Endothelial cell of umbilical vein (primary cell): ENCODE results near the gene MICAL3.

Source experiments
- MYC ChIP-seq: IDR thresholded peaks from one replicate; pipeline ENCODE4 v1.6.1; 2011; ENCODE audit warnings: mild to moderate bottlenecking, low read depth, low read length
- TF ChIP-seq, protein P1 (sequence below), 2 donors: IDR thresholded peaks; 1 replicate in 1 of 2; 2 replicates in 1 of 2; pipeline ENCODE4 v1.5.1; 2011; ENCODE audit warnings: low read length in 2 of 2, mild to moderate bottlenecking in 2 of 2, moderate library complexity in 2 of 2, control low read depth in 1 of 2, inconsistent platforms in 1 of 2, low read depth in 1 of 2; ENCODE audit not compliant: insufficient read depth in 1 of 2; ENCODE audit errors: extremely low read depth in 1 of 2

DNA sequence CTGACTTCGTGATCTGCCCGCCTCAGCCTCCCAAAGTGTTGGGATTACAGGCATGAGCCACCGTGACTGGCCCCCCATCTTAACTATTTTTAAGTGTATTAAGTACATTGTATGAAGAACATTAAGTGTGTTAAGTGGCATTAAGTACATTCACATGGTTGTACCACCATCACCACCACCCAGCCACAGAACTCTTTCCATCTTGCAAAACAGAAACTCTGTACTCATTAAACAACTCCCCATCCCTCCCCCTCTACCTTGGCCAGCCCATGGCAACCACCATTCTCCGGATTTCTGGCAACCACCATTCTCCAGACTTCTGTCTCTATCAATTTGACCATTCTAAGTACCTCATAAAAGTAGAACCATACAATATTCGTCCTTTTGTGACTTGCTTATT lies 35.6 kb upstream of the MICAL3 start:
- TF ChIP-seq, protein P1, sequence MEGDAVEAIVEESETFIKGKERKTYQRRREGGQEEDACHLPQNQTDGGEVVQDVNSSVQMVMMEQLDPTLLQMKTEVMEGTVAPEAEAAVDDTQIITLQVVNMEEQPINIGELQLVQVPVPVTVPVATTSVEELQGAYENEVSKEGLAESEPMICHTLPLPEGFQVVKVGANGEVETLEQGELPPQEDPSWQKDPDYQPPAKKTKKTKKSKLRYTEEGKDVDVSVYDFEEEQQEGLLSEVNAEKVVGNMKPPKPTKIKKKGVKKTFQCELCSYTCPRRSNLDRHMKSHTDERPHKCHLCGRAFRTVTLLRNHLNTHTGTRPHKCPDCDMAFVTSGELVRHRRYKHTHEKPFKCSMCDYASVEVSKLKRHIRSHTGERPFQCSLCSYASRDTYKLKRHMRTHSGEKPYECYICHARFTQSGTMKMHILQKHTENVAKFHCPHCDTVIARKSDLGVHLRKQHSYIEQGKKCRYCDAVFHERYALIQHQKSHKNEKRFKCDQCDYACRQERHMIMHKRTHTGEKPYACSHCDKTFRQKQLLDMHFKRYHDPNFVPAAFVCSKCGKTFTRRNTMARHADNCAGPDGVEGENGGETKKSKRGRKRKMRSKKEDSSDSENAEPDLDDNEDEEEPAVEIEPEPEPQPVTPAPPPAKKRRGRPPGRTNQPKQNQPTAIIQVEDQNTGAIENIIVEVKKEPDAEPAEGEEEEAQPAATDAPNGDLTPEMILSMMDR (IDR thresholded peaks at IDR 0.05; ENCODE audit: extremely low read depth in 1 of 2, insufficient read depth in 1 of 2, low read depth in 1 of 2, low read length in 2 of 2) = no peak
- TF ChIP-seq MYC = no peak
